ENCODE measurements around the gene RIPK4.

Gene RIPK4
- total RNA-seq = 4.3 reads per million, percentile 17 among the genes with 10 or more reads in this experiment

GRCh38 chr21:41766883-41767605 is at the start of gene RIPK4:
RIPK4 (minus strand) TSS chr21:41767052; CDS start chr21:41767041, 11 bp downstream.
- DNase-seq = peak; percentile 31

- no peak for DNase-seq
These were observed 49.1 kb upstream of the RIPK4 start for GRCh38 chr21:41815652-41816582.

- no peak for DNase-seq
These were observed 46.4 kb upstream of the RIPK4 start for GRCh38 chr21:41813226-41813625.

- DNase-seq = no peak
These were observed 45.8 kb upstream of the RIPK4 start for GRCh38 chr21:41812679-41813078.

- DNase-seq = no peak
These were observed 43.7 kb upstream of the RIPK4 start for GRCh38 chr21:41810597-41810932.

GRCh38 chr21:41809891-41810596 is 43.2 kb upstream of the RIPK4 start:
- no peak for DNase-seq

- DNase-seq = no peak
These were observed 42.0 kb upstream of the RIPK4 start for GRCh38 chr21:41808846-41809245.

- no peak for DNase-seq
These were observed 41.2 kb upstream of the RIPK4 start for GRCh38 chr21:41808094-41808493.

- DNase-seq = no peak
These were observed 39.9 kb upstream of the RIPK4 start for GRCh38 chr21:41806773-41807172.

GRCh38 chr21:41805643-41806042 is 38.8 kb upstream of the RIPK4 start:
- no peak for DNase-seq

- DNase-seq = no peak
These were observed 38.2 kb upstream of the RIPK4 start for GRCh38 chr21:41805038-41805437.

- DNase-seq = no peak
These were observed 37.5 kb upstream of the RIPK4 start for GRCh38 chr21:41804381-41804780.

- DNase-seq = no peak
These were observed 36.5 kb upstream of the RIPK4 start for GRCh38 chr21:41803316-41803715.

- no peak for DNase-seq
These were observed 35.8 kb upstream of the RIPK4 start for GRCh38 chr21:41802684-41803083.

- DNase-seq = no peak
These were observed 35.3 kb upstream of the RIPK4 start for GRCh38 chr21:41802198-41802584.

GRCh38 chr21:41801321-41802197 is 34.7 kb upstream of the RIPK4 start:
- DNase-seq = no peak

- no peak for DNase-seq
These were observed 33.8 kb upstream of the RIPK4 start for GRCh38 chr21:41800425-41801320.

GRCh38 chr21:41799763-41800162 is 32.9 kb upstream of the RIPK4 start:
- DNase-seq = no peak

- no peak for DNase-seq
These were observed 31.5 kb upstream of the RIPK4 start for GRCh38 chr21:41798326-41798725.

- DNase-seq = no peak
These were observed 29.7 kb upstream of the RIPK4 start for GRCh38 chr21:41796476-41797080.

- no peak for DNase-seq
These were observed 28.9 kb upstream of the RIPK4 start for GRCh38 chr21:41795726-41796125.
